H9 (cell line): Measurements from ENCODE around the gene PRKCZ. TPM values are rescaled to one million over a fixed set of nuclear protein-coding genes. Genes with fewer than 3 reads are reported as not detected.

Source experiments
- DNase-seq: peaks from one replicate; pipeline ENCODE4 v3.0.0-alpha.2; 2017
- H2AFZ ChIP-seq: one replicate; pipeline ENCODE4 v1.6.1; 2013; ENCODE audit warnings: mild to moderate bottlenecking, low read length, control low read depth, moderate library complexity
- H2AK5ac ChIP-seq: 2 replicates; pipeline ENCODE4 v1.6.1; 2013; ENCODE audit warnings: low read length, control low read depth, mixed read lengths; ENCODE audit not compliant: insufficient read length
- H2BK120ac ChIP-seq: one replicate; pipeline ENCODE4 v1.6.1; 2013; ENCODE audit warnings: low read depth, mild to moderate bottlenecking, low read length, control low read depth, inconsistent platforms; ENCODE audit not compliant: poor library complexity, severe bottlenecking
- H2BK12ac ChIP-seq: 2 replicates; pipeline ENCODE4 v1.6.1; 2013; ENCODE audit warnings: low read length, control low read depth, mixed read lengths, low read depth; ENCODE audit not compliant: insufficient read length
- H2BK15ac ChIP-seq: 2 replicates; pipeline ENCODE4 v1.6.1; 2013; ENCODE audit warnings: low read depth, low read length, control low read depth
- H2BK20ac ChIP-seq: one replicate; pipeline ENCODE4 v1.6.1; 2013; ENCODE audit warnings: low read depth, mild to moderate bottlenecking, low read length, control low read depth, inconsistent platforms; ENCODE audit not compliant: poor library complexity, severe bottlenecking
- H2BK5ac ChIP-seq: 2 replicates; pipeline ENCODE4 v1.6.1; 2013; ENCODE audit warnings: low read length, control low read depth, mixed read lengths; ENCODE audit not compliant: insufficient read length
- H3K14ac ChIP-seq: 2 replicates; pipeline ENCODE4 v1.6.1; 2013; ENCODE audit warnings: low read length, control low read depth; ENCODE audit not compliant: insufficient read depth
- H3K18ac ChIP-seq: 2 replicates; pipeline ENCODE4 v1.6.1; 2013; ENCODE audit warnings: low read depth, mild to moderate bottlenecking, mixed read lengths, low read length, control low read depth; ENCODE audit not compliant: insufficient read length
- H3K23ac ChIP-seq: 2 replicates; pipeline ENCODE4 v1.6.1; 2013; ENCODE audit warnings: low read length, control low read depth, mixed read lengths, low read depth; ENCODE audit not compliant: insufficient read length
- H3K23me2 ChIP-seq: 2 replicates; pipeline ENCODE4 v1.6.1; 2013; ENCODE audit warnings: low read depth, mild to moderate bottlenecking, mixed read lengths, low read length, control low read depth; ENCODE audit not compliant: insufficient read length, poor library complexity, severe bottlenecking
- H3K27ac ChIP-seq: 2 replicates; pipeline ENCODE4 v1.5.1; 2013; ENCODE audit warnings: low read length, control low read depth, mixed read lengths, low read depth; ENCODE audit not compliant: insufficient read length
- H3K27me3 ChIP-seq: 2 replicates; pipeline ENCODE4 v1.6.1; 2013; ENCODE audit warnings: low read length, control low read depth, inconsistent platforms; ENCODE audit not compliant: insufficient read depth
- H3K4ac ChIP-seq: 2 replicates; pipeline ENCODE4 v1.6.1; 2013; ENCODE audit warnings: low read depth, mild to moderate bottlenecking, control low read depth, inconsistent platforms, low read length, moderate library complexity
- H3K4me1 ChIP-seq: 2 replicates; pipeline ENCODE4 v1.6.1; 2013; ENCODE audit warnings: low read length, control low read depth, inconsistent platforms; ENCODE audit not compliant: insufficient read depth
- H3K4me2 ChIP-seq: 2 replicates; pipeline ENCODE4 v1.6.1; 2013; ENCODE audit warnings: low read length, control low read depth, mixed read lengths; ENCODE audit not compliant: insufficient read length, insufficient read depth
- H3K56ac ChIP-seq: 2 replicates; pipeline ENCODE4 v1.6.1; 2013; ENCODE audit warnings: low read depth, mild to moderate bottlenecking, mixed read lengths, low read length, control low read depth; ENCODE audit not compliant: insufficient read length
- H3K79me1 ChIP-seq: 2 replicates; pipeline ENCODE4 v1.6.1; 2013; ENCODE audit warnings: low read depth, mild to moderate bottlenecking, moderate library complexity, low read length, control low read depth, inconsistent platforms; ENCODE audit not compliant: insufficient read depth, poor library complexity, severe bottlenecking
- H3K79me2 ChIP-seq: 2 replicates; pipeline ENCODE4 v1.6.1; 2013; ENCODE audit warnings: low read length, control low read depth, inconsistent platforms; ENCODE audit not compliant: insufficient read depth
- H3K9ac ChIP-seq: 2 replicates; pipeline ENCODE4 v1.6.1; 2013; ENCODE audit warnings: low read length, control low read depth, mixed read lengths; ENCODE audit not compliant: insufficient read length; ENCODE audit errors: extremely low read depth
- H3K9me3 ChIP-seq: one replicate; pipeline ENCODE4 v1.6.1; 2013; ENCODE audit warnings: low read depth, low read length, inconsistent platforms; ENCODE audit not compliant: control insufficient read depth
- H3T11ph ChIP-seq: one replicate; pipeline ENCODE4 v1.6.1; 2013; ENCODE audit warnings: mild to moderate bottlenecking, low read length, control low read depth, inconsistent platforms
- H4K20me1 ChIP-seq: one replicate; pipeline ENCODE4 v1.6.1; 2013; ENCODE audit not compliant: control insufficient read depth, insufficient read length, insufficient read depth
- H4K5ac ChIP-seq: 2 replicates; pipeline ENCODE4 v1.6.1; 2013; ENCODE audit warnings: low read depth, mild to moderate bottlenecking, mixed read lengths, low read length, control low read depth; ENCODE audit not compliant: insufficient read length
- H4K8ac ChIP-seq: replicated peaks from 2 replicates; pipeline ENCODE4 v1.6.1; 2013; ENCODE audit warnings: low read length, control low read depth, mixed read lengths, low read depth; ENCODE audit not compliant: insufficient read length
- H4K91ac ChIP-seq: 2 replicates; pipeline ENCODE4 v1.6.1; 2013; ENCODE audit warnings: low read depth, mild to moderate bottlenecking, moderate library complexity, mixed read lengths, low read length, control low read depth; ENCODE audit not compliant: insufficient read length
- H3K27ac Mint-ChIP-seq, 3 experiments: 2 replicates in 2 of 3; 3 replicates in 1 of 3; pipeline ENCODE4 v1.8.0; 2020 to 2021; ENCODE audit warnings: mixed read lengths in 3 of 3, mild to moderate bottlenecking in 1 of 3, moderate library complexity in 1 of 3
- H3K27me3 Mint-ChIP-seq: 2 replicates; pipeline ENCODE4 v1.8.0; 2021; ENCODE audit warnings: low read depth, mild to moderate bottlenecking, moderate library complexity, mixed read lengths
- H3K36me3 Mint-ChIP-seq, 3 experiments: 2 replicates in 2 of 3; 3 replicates in 1 of 3; pipeline ENCODE4 v1.8.0; 2020 to 2021; ENCODE audit warnings: low read depth in 3 of 3, mixed read lengths in 3 of 3; ENCODE audit not compliant: insufficient read depth in 1 of 3
- H3K4me1 Mint-ChIP-seq, 2 experiments: 2 replicates each; pipeline ENCODE4 v1.8.0; 2020; ENCODE audit warnings: mixed read lengths in 2 of 2
- H3K4me3 Mint-ChIP-seq, 2 experiments: 2 replicates in 1 of 2; 3 replicates in 1 of 2; pipeline ENCODE4 v1.8.0; 2020 to 2021; ENCODE audit warnings: mild to moderate bottlenecking in 2 of 2, mixed read lengths in 2 of 2, moderate library complexity in 1 of 2
- H3K9me3 Mint-ChIP-seq, 2 experiments: 2 replicates in 1 of 2; 3 replicates in 1 of 2; pipeline ENCODE4 v1.8.0; 2020; ENCODE audit warnings: mild to moderate bottlenecking in 2 of 2, mixed read lengths in 2 of 2, moderate library complexity in 1 of 2
- CTCF ChIP-seq: fragments of 200-600 bp; sonication (generic); conservative IDR thresholded peaks from 3 replicates; pipeline ENCODE4 v1.8.0; 2021; ENCODE audit warnings: antibody characterized with exemption, mild to moderate bottlenecking
- WGBS: extraction: QIAGEN DNeasy Blood & Tissue Kit; methylation state at CpG from one replicate; pipeline ENCODE4 v1.1.7; 2013; ENCODE audit warnings: missing lambda C conversion rate, low lambda C conversion rate, mixed read lengths; ENCODE audit not compliant: insufficient read length; ENCODE audit errors: extremely low coverage; 5-methylcytosine and 5-hydroxymethylcytosine counted together
- total RNA-seq: library from RNA; stranded (reverse); gene quantifications from 2 replicates; pipeline ENCODE4 v1.2.1, GENCODE V29; 2021

The PRKCZ gene
- total RNA-seq, 1 experiment from 2014 or later: 48.4 TPM

DNA sequence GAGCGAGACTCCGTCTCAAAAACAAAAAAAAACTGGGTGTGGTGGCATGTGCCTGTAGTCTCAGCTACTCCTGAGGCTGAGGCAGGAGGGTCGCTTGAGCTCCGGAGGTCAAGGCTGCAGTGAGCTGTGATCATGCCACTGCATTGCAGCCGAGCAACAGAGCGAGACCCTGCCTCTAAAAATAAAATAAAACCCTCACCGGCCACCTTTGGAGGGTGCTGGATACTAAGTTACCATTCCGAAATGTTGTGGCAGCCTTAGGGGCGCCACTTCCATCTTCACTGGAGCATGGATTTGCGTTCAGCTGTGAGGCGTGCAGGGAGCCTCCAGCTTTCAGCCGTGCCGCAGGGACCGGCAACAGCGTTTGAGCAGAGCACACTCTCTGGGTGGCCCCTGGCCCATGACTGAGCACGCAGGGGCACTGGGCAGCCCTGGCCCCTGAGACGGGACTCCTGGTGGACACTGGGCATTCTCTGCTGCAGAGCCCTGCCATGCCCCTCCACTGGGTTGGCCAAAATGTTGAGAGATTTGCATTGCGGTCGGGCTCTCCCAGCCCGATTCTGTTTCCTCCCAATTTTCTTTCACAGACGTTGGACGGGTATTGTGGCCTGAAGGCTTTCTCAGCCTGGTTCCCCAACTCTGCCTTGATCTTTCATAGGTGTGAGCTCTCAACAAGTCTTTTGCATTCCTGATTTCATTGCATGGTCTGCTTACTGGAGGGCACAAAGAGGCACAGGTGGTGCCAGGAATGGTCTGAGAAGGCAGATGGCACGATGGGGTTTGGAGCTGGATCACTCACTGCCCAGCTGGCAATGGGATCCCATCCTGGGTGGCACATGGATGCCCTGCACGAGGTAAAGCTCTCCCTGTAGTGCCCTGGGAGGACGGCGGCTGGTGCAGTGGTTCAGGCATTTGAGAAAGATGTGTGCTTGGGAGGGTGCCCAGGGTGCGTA is 40.8 kb upstream of the PRKCZ start:
- H3K4me3 Mint-ChIP-seq: no peak overlapping the region
- no peak overlapping the region for H4K91ac ChIP-seq
- no peak overlapping the region for H2BK12ac ChIP-seq
- H2BK20ac ChIP-seq: no peak overlapping the region
- H3K9ac ChIP-seq: no peak overlapping the region
- no peak overlapping the region for H2AFZ ChIP-seq
- H3K9me3 ChIP-seq: no peaks in the 10 kb centered on the region
- H4K20me1 ChIP-seq: no peaks in the 10 kb centered on the region
- H2AK5ac ChIP-seq: no peak overlapping the region
- H3K27me3 ChIP-seq: no peaks in the 10 kb centered on the region
- H2BK120ac ChIP-seq: no peak overlapping the region
- no peak overlapping the region for H3T11ph ChIP-seq
- H3K4ac ChIP-seq: no peak overlapping the region
- H3K4me1 ChIP-seq: no peaks in the 10 kb centered on the region
- no peak overlapping the region for H3K23ac ChIP-seq
- no peak overlapping the region for H2BK15ac ChIP-seq
- no peak overlapping the region for H3K27ac ChIP-seq
- no peak overlapping the region for H4K8ac ChIP-seq
- no peak overlapping the region for H3K18ac ChIP-seq
- H2BK5ac ChIP-seq: no peak overlapping the region
- H3K23me2 ChIP-seq: no peaks in the 10 kb centered on the region
- no peak overlapping the region for H4K5ac ChIP-seq
- no peak for TF ChIP-seq CTCF
- peaks cover 6% of the 10 kb centered on the region for H3K27me3 Mint-ChIP-seq
- no peak for DNase-seq
- H3K27ac Mint-ChIP-seq: no peak overlapping the region; a peak in 1 of 7 replicates
- H3K14ac ChIP-seq: no peak overlapping the region; the same call in 1 of the 2 replicates
- no peaks in the 10 kb centered on the region for H3K79me1 ChIP-seq
- 0 out of 4 replicates have a peak, but pooled peaks cover 2 to 3% of the 10 kb centered on the region in 2 experiments for H3K4me1 Mint-ChIP-seq
- no peak overlapping the region for H3K56ac ChIP-seq
- no peaks in the 10 kb centered on the region for H3K36me3 Mint-ChIP-seq
- no peak overlapping the region for H3K4me2 ChIP-seq
- H3K79me2 ChIP-seq: no peaks in the 10 kb centered on the region
- WGBS: no CpG with 5 or more reads among the region's 27 CpGs
- H3K9me3 Mint-ChIP-seq: no peaks in the 10 kb centered on the region
